Endometrium (tissue), 2 donors: Measurements from ENCODE around the gene CCT6A.
"Not testable (repeated sequence)": the region's sequence is repeated elsewhere in the genome, so short reads cannot be mapped to it uniquely, and the experiment has no call there.

Experiments used
- FAIRE-seq: peaks from 2 replicates; lab custom pipeline; 2012; peaks lifted over from hg19 to GRCh38; lab: Jason Lieb, UNC
- donor health status: control.
- donor health status: control.

CCT6A gene

GRCh38 chr7:56053379-56053778 lies 1.8 kb downstream of the CCT6A start:
- no peak for FAIRE-seq

- FAIRE-seq = no peak
Measured at GRCh38 chr7:56053993-56054392, 2.4 kb downstream of the CCT6A start.

GRCh38 chr7:56062382-56062781 lies 10.8 kb downstream of the CCT6A start:
- FAIRE-seq = no peak

GRCh38 chr7:56063500-56063881 lies 11.9 kb downstream of the CCT6A start:
- no peak for FAIRE-seq

DNA sequence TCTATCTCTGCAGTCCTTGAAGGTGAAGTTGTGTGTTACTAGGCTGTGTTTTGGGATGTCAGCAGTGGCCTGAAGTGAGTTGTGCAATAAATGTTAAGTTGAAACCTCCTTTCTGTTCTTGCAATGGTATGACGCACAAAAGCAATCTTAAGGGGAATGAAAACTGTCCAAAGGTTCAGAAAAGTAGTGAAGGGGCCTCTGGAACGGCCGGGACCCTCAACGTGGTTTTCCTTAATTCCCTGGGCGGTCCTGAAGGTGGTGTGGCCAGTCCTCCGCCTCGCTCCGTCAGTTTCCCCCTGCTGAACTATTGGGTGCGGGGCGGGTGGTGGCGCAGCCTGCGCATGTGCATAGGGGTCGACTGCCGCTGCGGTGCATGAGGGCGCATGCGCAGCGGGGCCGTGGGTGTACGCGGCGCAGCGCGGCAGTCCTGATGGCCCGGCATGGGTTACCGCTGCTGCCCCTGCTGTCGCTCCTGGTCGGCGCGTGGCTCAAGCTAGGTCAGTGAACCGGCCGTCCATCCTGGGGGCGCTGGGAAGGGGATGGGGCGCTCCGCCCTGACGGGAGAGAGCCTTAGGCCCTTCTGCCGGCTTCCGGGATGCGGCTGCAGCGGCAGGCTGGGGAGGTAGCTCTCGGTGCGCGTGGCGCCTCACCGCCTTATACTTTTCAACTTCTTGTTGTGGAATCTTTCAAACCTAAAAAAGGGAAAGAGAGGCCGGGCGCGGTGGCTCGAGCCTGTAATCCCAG lies 12.5 kb downstream of the CCT6A start, which contains the start of gene SUMF2:
SUMF2 (plus strand) TSS at position 405 of the 744 bp plus-strand sequence; CDS start at position 431, 26 bp downstream.
- FAIRE-seq = no peak

GRCh38 chr7:56066376-56066775 lies 14.8 kb downstream of the CCT6A start:
- not testable (repeated sequence) for FAIRE-seq

DNA sequence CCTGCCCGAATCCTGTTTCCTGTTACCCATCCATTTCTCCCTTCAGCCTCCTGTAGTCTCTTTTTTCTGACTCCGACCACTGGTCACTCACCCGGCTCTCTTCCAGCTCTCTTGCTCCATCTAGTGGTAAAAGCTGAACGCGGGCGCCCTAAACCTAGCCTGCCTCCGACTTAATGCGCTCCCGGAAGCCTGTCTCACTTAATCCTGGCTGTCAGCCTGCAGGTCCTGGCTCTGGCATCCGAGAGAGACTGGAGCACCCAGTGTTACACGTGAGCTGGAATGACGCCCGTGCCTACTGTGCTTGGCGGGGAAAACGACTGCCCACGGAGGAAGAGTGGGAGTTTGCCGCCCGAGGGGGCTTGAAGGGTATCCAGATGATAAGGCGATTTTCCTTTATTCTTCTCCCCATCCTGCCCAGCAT lies 22.8 kb downstream of the CCT6A start:
- no peak for FAIRE-seq

DNA sequence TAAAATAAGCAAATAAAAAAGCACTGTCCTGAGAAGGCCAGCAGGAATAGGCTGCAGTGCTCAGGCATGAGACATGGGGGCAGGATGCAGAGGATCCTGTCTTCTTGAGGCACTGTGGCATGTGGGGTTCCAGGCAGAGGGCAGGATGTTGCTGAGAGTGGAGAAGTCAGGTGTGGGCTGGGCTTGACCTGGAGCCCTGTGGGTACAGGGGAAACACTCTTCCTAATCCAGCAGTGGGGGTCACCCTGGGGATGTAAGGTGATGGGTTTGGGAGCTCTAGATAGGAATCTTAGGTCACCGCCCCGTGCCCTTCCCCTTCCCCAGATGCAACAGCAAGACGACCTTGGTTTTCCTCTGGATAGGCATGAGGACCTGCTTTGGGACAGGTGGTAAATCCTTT lies 26.1 kb downstream of the CCT6A start:
- FAIRE-seq = no peak

- FAIRE-seq = no peak
Measured at GRCh38 chr7:56078196-56078595, 26.6 kb downstream of the CCT6A start.

DNA sequence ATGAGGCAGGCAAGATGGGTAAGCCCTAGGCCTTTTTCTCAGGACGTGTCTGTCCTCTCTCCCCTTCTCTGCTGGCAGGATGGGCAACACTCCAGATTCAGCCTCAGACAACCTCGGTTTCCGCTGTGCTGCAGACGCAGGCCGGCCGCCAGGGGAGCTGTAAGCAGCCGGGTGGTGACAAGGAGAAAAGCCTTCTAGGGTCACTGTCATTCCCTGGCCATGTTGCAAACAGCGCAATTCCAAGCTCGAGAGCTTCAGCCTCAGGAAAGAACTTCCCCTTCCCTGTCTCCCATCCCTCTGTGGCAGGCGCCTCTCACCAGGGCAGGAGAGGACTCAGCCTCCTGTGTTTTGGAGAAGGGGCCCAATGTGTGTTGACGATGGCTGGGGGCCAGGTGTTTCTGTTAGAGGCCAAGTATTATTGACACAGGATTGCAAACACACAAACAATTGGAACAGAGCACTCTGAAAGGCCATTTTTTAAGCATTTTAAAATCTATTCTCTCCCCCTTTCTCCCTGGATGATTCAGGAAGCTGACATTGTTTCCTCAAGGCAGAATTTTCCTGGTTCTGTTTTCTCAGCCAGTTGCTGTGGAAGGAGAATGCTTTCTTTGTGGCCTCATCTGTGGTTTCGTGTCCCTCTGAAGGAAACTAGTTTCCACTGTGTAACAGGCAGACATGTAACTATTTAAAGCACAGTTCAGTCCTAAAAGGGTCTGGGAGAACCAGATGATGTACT lies 28.1 kb downstream of the CCT6A start:
- no peak for FAIRE-seq

DNA sequence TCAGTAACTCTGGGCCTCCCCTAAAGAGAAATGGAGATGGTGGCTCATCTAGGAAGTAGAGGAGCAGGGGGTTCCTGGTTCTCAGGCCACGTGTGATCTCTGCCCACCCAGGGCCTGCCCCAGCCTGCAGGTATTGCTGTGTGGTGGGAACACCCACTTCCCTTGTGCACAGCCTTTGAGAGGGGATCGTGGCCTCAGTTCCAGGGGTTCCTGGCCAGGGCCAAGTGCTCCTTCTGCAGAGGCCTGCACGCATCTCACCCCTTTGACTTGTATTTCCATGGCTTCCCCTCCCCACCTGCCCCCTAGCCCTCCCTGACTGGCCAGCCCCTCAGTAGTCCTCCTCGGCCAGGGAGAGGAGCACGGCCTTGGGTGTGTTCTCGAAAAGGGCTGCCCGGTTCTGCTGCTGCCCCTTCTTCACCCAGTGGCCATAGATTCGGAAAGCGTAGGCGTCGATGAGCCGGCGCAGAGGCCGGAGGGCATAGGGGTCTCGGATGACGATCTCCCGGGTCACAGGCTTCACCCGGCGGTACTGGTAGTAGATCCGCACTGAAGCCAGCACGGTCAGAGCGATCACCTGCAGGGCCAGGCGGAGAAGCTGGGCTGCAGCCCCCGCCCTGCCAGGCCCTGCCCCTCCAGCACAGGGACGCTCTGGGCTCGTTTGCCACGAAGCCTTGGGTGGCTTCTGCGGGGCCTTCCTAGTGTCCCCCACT lies 29.3 kb downstream of the CCT6A start:
- not testable (repeated sequence) for FAIRE-seq

DNA sequence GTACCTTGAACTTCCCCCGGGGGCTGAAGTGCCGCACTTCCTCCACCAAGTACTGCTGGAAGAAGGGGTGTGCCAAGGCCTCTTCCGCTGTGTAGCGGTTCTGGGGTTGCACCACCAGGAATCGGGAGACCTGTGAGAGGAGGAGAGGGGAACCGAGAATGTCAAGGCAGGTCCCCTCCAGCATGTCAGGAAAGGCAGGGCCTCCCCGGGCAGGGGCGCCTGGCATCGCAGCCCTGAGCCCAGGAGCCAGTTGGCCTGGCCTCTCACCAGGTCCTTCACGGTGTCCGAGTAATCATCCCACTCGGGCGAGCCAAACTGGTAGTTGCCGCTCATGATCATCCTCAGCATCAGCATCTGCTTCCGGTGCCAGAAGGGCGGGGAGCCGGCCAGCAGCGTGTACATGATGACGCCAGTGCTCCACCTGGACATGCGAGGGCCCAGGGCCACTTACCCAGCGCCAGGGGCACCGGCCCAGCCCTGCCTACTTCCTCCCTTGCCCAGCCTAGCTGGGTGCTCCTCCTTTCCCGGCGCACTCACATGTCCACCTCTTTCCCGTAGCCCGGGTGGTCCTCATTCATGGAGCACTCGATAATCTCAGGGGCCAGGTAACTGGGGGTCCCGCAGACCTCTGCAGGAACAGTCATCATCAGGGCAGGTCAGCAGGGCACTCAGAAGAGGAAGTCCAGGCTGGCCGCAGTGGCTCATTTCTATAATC lies 30.2 kb downstream of the CCT6A start:
- FAIRE-seq = no peak

GRCh38 chr7:56083150-56083785 lies 31.7 kb downstream of the CCT6A start:
- FAIRE-seq = no peak

DNA sequence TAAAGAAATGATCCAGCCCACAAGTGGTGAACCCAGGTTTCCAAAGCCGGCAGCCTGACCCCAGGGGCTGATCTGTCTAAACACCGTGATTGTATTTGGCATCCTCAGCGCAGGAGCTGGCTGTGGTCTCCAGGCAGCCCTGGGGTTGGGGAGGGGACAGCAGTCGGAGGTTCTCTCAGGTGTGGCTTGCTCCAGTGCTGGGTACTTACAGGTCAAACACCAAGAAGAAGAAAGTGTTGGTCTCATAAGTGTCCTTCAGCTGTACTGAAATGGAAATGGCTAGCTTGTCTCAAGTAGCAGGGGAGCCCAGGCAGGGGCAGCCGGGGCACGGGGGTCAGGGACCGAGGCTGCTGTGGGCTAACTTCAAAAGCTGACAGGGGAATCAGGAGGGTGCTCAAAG lies 35.2 kb downstream of the CCT6A start:
- no peak for FAIRE-seq

DNA sequence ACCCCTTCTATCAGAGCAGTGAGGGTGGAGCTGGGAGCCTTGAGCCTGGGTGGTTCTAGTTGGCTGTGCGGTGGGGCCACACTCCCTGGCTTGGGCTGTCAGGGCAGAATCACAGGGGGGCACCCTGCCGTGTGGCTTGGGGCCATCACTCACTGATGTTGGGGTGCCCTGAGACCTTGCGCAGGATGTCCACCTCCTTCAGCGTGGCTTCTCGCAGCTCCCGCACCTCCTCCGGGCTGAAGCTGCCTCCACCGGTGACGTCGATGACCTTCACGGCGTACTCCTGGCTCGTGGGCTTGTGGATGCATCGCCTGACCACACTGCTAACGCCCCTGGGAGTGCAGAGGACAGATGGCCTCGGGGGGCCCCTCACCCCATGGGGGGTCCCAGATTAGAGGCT lies 35.9 kb downstream of the CCT6A start:
- no peak for FAIRE-seq

DNA sequence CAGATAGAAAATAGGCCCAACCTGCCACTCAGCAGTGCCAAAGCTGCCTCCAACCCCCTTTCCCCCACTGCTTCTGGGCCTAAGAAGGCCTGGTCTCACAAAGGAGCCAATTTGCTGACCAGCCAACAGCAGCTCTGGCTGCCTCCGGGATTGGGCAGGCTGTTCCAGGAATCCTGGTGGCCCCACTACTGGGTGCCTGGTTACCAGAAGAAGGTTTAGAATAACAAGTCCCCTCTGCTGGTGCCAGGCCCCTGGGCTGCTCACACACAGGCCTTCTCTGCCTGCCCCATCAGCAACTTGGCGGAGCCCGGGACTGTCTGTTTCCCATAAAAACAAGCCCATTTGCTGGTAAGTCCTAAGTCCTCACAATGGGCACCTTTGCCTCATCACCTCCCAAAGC lies 40.0 kb downstream of the CCT6A start:
- FAIRE-seq = no peak

- not testable (repeated sequence) for FAIRE-seq
Measured at GRCh38 chr7:56092388-56092787, 40.8 kb downstream of the CCT6A start.

DNA sequence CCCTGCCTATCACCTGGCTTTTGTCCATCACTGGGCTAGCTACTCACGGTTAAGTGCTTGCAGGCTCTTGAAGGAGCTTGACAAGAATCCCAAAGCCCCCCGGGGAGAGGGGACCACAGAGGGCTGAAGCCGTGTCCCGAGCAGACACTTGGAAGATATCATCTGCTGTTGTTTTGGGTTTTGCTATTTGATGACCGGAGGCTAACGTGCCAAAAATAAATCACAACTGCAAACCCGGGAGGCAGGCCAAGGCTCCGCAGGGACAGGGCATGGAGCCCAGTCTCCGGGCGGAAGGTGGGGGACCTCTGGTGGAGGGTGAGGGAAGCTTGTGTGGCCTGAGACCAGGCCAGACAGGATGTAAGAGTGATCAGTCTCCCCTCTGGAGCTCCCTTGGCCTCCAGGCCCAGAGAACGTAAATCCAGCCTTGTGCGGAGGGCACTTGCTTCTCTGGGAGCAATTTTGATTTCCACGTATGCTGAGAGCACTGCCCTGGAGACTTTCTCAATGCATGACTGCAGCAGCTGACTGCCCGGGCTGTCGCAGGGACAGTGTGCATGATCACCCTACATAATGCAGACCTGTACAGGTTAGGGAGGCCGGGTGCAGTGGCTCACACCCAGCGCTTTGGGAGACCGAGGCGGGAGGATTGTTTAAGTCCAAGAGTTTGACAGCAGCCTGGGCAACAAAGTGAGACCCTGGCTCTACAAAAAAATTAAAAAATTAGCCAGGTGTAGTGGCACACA lies 41.4 kb downstream of the CCT6A start, which contains the start of gene PHKG1:
PHKG1 (minus strand) TSS at position 164 of the 743 bp plus-strand sequence. CDS start 4,011 bp downstream, outside the sequence.
- no peak for FAIRE-seq

- no peak for FAIRE-seq
Measured at GRCh38 chr7:56097700-56098099, 46.1 kb downstream of the CCT6A start.

- FAIRE-seq = not testable (repeated sequence)
Measured at GRCh38 chr7:56098187-56099008, 46.8 kb downstream of the CCT6A start.
